PC-9 (cell line): ENCODE measurements around the gene PRPF40A. TPM values are rescaled to one million over a fixed set of nuclear protein-coding genes. Genes with fewer than 3 reads are reported as not detected.

Source experiments
- BruUV-seq: library from RNA; stranded (reverse); fragments of 400-500 nt; replicated peaks from 2 replicates; lab custom pipeline; 2021; lab: Mats Ljungman, UMichigan
- CTCF ChIA-PET: fragments of 300-600 bp; sonication (Branson Sonifier 250); formaldehyde crosslinking; loops from one replicate; lab custom pipeline; 2022; ENCODE audit warnings: antibody characterized with exemption; lab: Charles Lee
- POLR2A ChIA-PET: fragments of 300-600 bp; sonication (Branson Sonifier 250); formaldehyde crosslinking; loops from one replicate; lab custom pipeline; 2022; ENCODE audit warnings: antibody characterized with exemption; ENCODE audit not compliant: unreplicated experiment; lab: Charles Lee
- DNase-seq, 2 experiments: peaks; one replicate each; pipeline versions ENCODE4 v3.0.0 to v3.0.0-alpha.2; 2015 to 2022; ENCODE audit warnings: mixed read lengths in 1 of 2
- H2AFZ ChIP-seq: fragments of 200-600 bp; sonication (generic); 2 replicates; pipeline ENCODE4 v1.8.1; 2017; ENCODE audit warnings: antibody characterized with exemption
- H3F3A ChIP-seq: fragments of 200-600 bp; sonication (generic); 2 replicates; pipeline ENCODE4 v1.8.1; 2017; ENCODE audit warnings: antibody characterized with exemption, mild to moderate bottlenecking, low read depth; ENCODE audit not compliant: insufficient read depth
- H3K27ac ChIP-seq: fragments of 200-600 bp; sonication (generic); 2 replicates; pipeline ENCODE4 v1.6.1; 2016; ENCODE audit warnings: mixed run types
- H3K27me3 ChIP-seq: fragments of 200-600 bp; sonication (generic); 2 replicates; pipeline ENCODE4 v1.6.1; 2016; ENCODE audit warnings: low read depth, mixed run types; ENCODE audit not compliant: insufficient read depth
- H3K36me3 ChIP-seq: fragments of 200-600 bp; sonication (generic); 2 replicates; pipeline ENCODE4 v1.6.1; 2016; ENCODE audit warnings: low read depth, mixed run types
- H3K4me1 ChIP-seq: fragments of 200-600 bp; sonication (generic); replicated peaks from 2 replicates; pipeline ENCODE4 v1.6.1; 2016; ENCODE audit warnings: mixed run types; ENCODE audit not compliant: insufficient read depth
- H3K4me2 ChIP-seq: fragments of 200-600 bp; sonication (generic); 2 replicates; pipeline ENCODE4 v1.6.1; 2017; ENCODE audit warnings: mixed run types
- H3K4me3 ChIP-seq: fragments of 200-600 bp; sonication (generic); 2 replicates; pipeline ENCODE4 v1.6.1; 2016; ENCODE audit warnings: mixed run types
- H3K79me2 ChIP-seq: fragments of 200-600 bp; sonication (generic); 2 replicates; pipeline ENCODE4 v1.6.1; 2017; ENCODE audit warnings: low read depth, mixed run types
- H3K9me2 ChIP-seq: fragments of 200-600 bp; sonication (generic); 2 replicates; pipeline ENCODE4 v1.8.1; 2017; ENCODE audit warnings: mild to moderate bottlenecking; ENCODE audit not compliant: insufficient read depth
- H3K9me3 ChIP-seq: fragments of 200-600 bp; sonication (generic); 2 replicates; pipeline ENCODE4 v1.8.1; 2016; ENCODE audit warnings: low read depth; ENCODE audit not compliant: insufficient read depth
- H4K20me1 ChIP-seq: fragments of 200-600 bp; sonication (generic); 2 replicates; pipeline ENCODE4 v1.8.1; 2017; ENCODE audit not compliant: insufficient read depth
- EZH2 ChIP-seq: fragments of 200-600 bp; sonication (generic); IDR thresholded peaks from 2 replicates; pipeline ENCODE4 v1.8.0; 2017; ENCODE audit warnings: antibody characterized with exemption, low read depth
- intact Hi-C: fragments of 100-400 bp; cut with micrococcal nuclease; formaldehyde crosslinking; loops from one replicate; pipeline ENCODE4 v1.10.0; 2022; ENCODE audit not compliant: unreplicated experiment
- total RNA-seq: library from RNA; stranded (reverse); gene quantifications from 2 replicates; pipeline ENCODE4 v1.2.3, GENCODE V29; 2021
- TF ChIP-seq, protein P1 (sequence below): fragments of 200-600 bp; sonication (generic); conservative IDR thresholded peaks from 2 replicates; pipeline ENCODE4 v1.6.1; 2017; ENCODE audit warnings: mixed run types, antibody characterized with exemption, mild to moderate bottlenecking, moderate library complexity

PRPF40A gene
- total RNA-seq, 1 experiment from 2014 or later: 94.1 TPM

DNA sequence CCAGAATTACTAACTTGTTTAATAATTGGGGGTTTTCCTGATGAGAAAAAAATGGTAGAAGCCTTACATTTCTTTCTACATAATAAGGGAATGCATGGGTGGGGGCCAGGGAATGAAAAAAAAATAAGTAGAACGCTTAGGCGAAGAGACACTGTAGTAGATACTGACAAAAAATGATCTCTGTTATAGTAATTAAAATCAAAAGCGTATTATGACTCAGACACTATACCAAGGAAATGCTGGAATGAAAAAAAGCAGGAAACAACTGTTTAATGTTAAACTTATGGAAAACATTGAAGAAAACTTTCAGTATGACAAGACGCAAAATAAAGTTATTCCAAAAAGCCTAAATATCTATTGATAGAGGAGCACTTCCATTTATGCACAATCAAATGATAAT lies 42.9 kb downstream of the PRPF40A start:
- 0 out of 2 replicates have a peak, but pooled peaks cover 8% of the 10 kb centered on the region for H4K20me1 ChIP-seq
- no peaks in the 10 kb centered on the region for H3K27me3 ChIP-seq
- POLR2A ChIA-PET: no interaction called here
- no peak for DNase-seq
- intact Hi-C loops: no loop called here
- no peaks in the 10 kb centered on the region for H3F3A ChIP-seq
- CTCF ChIA-PET: no interaction called here
- TF ChIP-seq EZH2: no peak
- TF ChIP-seq, protein P1, sequence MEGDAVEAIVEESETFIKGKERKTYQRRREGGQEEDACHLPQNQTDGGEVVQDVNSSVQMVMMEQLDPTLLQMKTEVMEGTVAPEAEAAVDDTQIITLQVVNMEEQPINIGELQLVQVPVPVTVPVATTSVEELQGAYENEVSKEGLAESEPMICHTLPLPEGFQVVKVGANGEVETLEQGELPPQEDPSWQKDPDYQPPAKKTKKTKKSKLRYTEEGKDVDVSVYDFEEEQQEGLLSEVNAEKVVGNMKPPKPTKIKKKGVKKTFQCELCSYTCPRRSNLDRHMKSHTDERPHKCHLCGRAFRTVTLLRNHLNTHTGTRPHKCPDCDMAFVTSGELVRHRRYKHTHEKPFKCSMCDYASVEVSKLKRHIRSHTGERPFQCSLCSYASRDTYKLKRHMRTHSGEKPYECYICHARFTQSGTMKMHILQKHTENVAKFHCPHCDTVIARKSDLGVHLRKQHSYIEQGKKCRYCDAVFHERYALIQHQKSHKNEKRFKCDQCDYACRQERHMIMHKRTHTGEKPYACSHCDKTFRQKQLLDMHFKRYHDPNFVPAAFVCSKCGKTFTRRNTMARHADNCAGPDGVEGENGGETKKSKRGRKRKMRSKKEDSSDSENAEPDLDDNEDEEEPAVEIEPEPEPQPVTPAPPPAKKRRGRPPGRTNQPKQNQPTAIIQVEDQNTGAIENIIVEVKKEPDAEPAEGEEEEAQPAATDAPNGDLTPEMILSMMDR: no peak
- peaks cover 76% of the 10 kb centered on the region for H3K36me3 ChIP-seq
- no peaks in the 10 kb centered on the region for H3K79me2 ChIP-seq
- H2AFZ ChIP-seq: no peak overlapping the region
- H3K9me3 ChIP-seq: no peaks in the 10 kb centered on the region
- H3K4me2 ChIP-seq: no peak overlapping the region
- no TSS peak for BruUV-seq
- no peak overlapping the region for H3K4me3 ChIP-seq
- H3K4me1 ChIP-seq: no peaks in the 10 kb centered on the region
- H3K27ac ChIP-seq: no peak overlapping the region
- no peaks in the 10 kb centered on the region for H3K9me2 ChIP-seq

DNA sequence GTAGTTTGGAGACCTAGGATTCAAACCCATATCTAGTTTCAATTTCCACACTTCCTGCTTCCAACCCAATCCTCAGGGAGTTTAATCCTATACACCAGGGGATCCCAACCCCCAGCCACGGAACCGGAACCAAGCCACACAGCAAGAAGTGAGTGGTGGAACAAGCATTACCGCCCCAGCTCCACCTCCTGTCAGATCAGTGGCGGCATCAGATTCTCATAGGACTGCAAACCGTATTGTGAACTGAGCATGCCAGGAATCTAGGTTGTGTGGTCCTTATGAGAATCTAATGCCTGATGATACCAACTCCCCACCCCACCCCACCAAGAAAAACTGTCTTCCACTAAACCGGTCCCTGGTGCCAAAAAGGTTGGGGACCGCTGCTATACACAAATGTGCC lies 52.5 kb downstream of the PRPF40A start:
- BruUV-seq: no TSS peak
- TF ChIP-seq EZH2: no peak
- TF ChIP-seq, protein P1: no peak
- POLR2A ChIA-PET: no interaction called here
- Histone ChIP-seq H3K4me3 (no peak overlapping the region), H2AFZ (no peak overlapping the region), H3K9me3 (no peaks in the 10 kb centered on the region), H3K36me3 (peaks cover 52% of the 10 kb centered on the region), H3K4me1 (no peaks in the 10 kb centered on the region), H4K20me1 (peaks cover 4% of the 10 kb centered on the region; the same call in 1 of the 2 replicates), H3K9me2 (no peaks in the 10 kb centered on the region), H3F3A (peaks cover 4% of the 10 kb centered on the region; the same call in 1 of the 2 replicates), H3K79me2 (no peaks in the 10 kb centered on the region), H3K27ac (no peak overlapping the region), H3K27me3 (no peaks in the 10 kb centered on the region), H3K4me2 (no peak overlapping the region)
- DNase-seq: no peak
- intact Hi-C loops: no loop called here
- CTCF ChIA-PET: no interaction called here

DNA sequence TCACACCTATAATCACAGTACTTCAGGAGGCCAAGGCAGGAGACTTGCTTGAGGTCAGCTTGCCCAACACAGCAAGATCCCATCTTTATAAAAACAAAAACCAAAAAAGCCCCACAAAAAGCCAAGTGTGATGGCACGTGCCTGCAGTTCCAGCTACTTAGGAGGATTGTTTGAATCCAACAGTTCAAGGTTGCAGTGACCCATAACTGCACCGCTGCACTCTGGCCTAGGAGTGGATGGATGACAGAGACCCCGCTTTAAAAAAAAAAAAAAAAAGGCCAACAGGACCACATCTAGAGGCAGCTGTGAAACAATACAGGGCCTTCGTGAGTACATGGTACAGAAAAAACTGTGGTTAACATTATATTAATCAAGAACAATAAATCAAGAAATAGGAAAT lies 56.2 kb downstream of the PRPF40A start:
- no peaks in the 10 kb centered on the region for H3K79me2 ChIP-seq
- H3K4me1 ChIP-seq: no peaks in the 10 kb centered on the region
- H3K27ac ChIP-seq: no peak overlapping the region
- peaks cover 65% of the 10 kb centered on the region for H3K36me3 ChIP-seq
- DNase-seq: no peak
- no TSS peak for BruUV-seq
- peaks cover 17% of the 10 kb centered on the region for H3F3A ChIP-seq
- no peaks in the 10 kb centered on the region for H3K27me3 ChIP-seq
- ChIA-PET POLR2A (interaction anchor here (0.6 kb wide), 2 partner anchors 14 to 635 kb away, joined by 3 read pairs; no protein-coding TSS in a partner anchor), CTCF (no interaction called here)
- H3K9me3 ChIP-seq: no peaks in the 10 kb centered on the region
- H2AFZ ChIP-seq: no peak overlapping the region
- no peaks in the 10 kb centered on the region for H3K9me2 ChIP-seq
- no peak overlapping the region for H3K4me3 ChIP-seq
- no peak for TF ChIP-seq EZH2
- TF ChIP-seq, protein P1: no peak
- intact Hi-C loops: no loop called here
- no peak overlapping the region for H3K4me2 ChIP-seq
- H4K20me1 ChIP-seq: peaks cover 22% of the 10 kb centered on the region
